ENCODE data around the gene NME4. TPM values are rescaled to one million over a fixed set of nuclear protein-coding genes. Genes with fewer than 3 reads are reported as not detected.

Gene NME4
- total RNA-seq, 2 experiments from 2014 or later = 25.0 TPM

- TF ChIP-seq CTCF (conservative IDR thresholded peaks at IDR 0.05; ENCODE audit: low read length) = no peak
- no peak for TF ChIP-seq EZH2phosphoT487 (IDR thresholded peaks at IDR 0.05; ENCODE audit: borderline replicate concordance, low read depth, low read length)
- CTCF ChIA-PET (ENCODE audit: unreplicated experiment) = no interaction called here
- intact Hi-C loops (cut with micrococcal nuclease; ENCODE audit: unreplicated experiment) = no loop called here
- Histone ChIP-seq H2AFZ (ENCODE audit: low read length) (no peak overlapping the region), H3K9me3 (ENCODE audit: low read length) (peaks cover 5% of the 10 kb centered on the region), H3K36me3 (ENCODE audit: insufficient read depth, low read length) (peaks cover 5% of the 10 kb centered on the region; the same call in 1 of the 2 replicates), H3K4me2 (ENCODE audit: low read length) (peak overlapping the region; percentile 45), H3K79me2 (ENCODE audit: insufficient read depth, low read depth, low read length) (no peaks in the 10 kb centered on the region; the same call in 1 of the 2 replicates), H3K4me3 (ENCODE audit: low read depth, low read length, poor library complexity, severe bottlenecking) (peak overlapping the region; percentile 15), H3K4me1 (ENCODE audit: insufficient read depth, low read length, poor library complexity, severe bottlenecking) (peaks cover 23% of the 10 kb centered on the region), H3K27ac (ENCODE audit: low read depth, low read length, poor library complexity, severe bottlenecking) (no peak overlapping the region), H3K9me2 (ENCODE audit: insufficient read depth, low read length) (no peaks in the 10 kb centered on the region), H4K20me1 (ENCODE audit: insufficient read depth, low read length) (no peaks in the 10 kb centered on the region)
- no TSS peak for BruUV-seq (replicated peaks)
- DNase-seq (ENCODE audit: low spot score) = no peak
- POLR2A ChIA-PET = no interaction called here
These were observed 394 bp upstream of the NME4 start for GRCh38 chr16:396605-397004.

- intact Hi-C loops (cut with micrococcal nuclease; ENCODE audit: unreplicated experiment) = no loop called here
- no peaks in the 10 kb centered on the region; the same call in 1 of the 2 replicates for H3K79me2 ChIP-seq (ENCODE audit: insufficient read depth, low read depth, low read length)
- H3K27ac ChIP-seq (ENCODE audit: low read depth, low read length, poor library complexity, severe bottlenecking) = no peak overlapping the region
- H3K4me3 ChIP-seq (ENCODE audit: low read depth, low read length, poor library complexity, severe bottlenecking) = no peak overlapping the region
- H3K9me2 ChIP-seq (ENCODE audit: insufficient read depth, low read length) = no peaks in the 10 kb centered on the region
- 0 out of 2 replicates have a peak, but pooled peaks have one; percentile 29 for TF ChIP-seq CTCF (conservative IDR thresholded peaks at IDR 0.05; ENCODE audit: low read length)
- no peak for TF ChIP-seq EZH2phosphoT487 (IDR thresholded peaks at IDR 0.05; ENCODE audit: borderline replicate concordance, low read depth, low read length)
- H4K20me1 ChIP-seq (ENCODE audit: insufficient read depth, low read length) = no peaks in the 10 kb centered on the region
- H3K4me2 ChIP-seq (ENCODE audit: low read length) = 0 out of 2 replicates have a peak overlapping the region, but pooled peaks have one; percentile 14
- POLR2A ChIA-PET = interaction anchor here (0.6 kb wide), 1 partner anchor 12 kb away, joined by 5 read pairs; no protein-coding TSS in a partner anchor
- DNase-seq (ENCODE audit: low spot score) = peak; percentile 59
- CTCF ChIA-PET (ENCODE audit: unreplicated experiment) = no interaction called here
- no peak overlapping the region for H2AFZ ChIP-seq (ENCODE audit: low read length)
- no peaks in the 10 kb centered on the region for H3K36me3 ChIP-seq (ENCODE audit: insufficient read depth, low read length)
- H3K9me3 ChIP-seq (ENCODE audit: low read length) = no peaks in the 10 kb centered on the region
- BruUV-seq (replicated peaks) = no TSS peak
- H3K4me1 ChIP-seq (ENCODE audit: insufficient read depth, low read length, poor library complexity, severe bottlenecking) = peaks cover 28% of the 10 kb centered on the region
These were observed 835 bp downstream of the NME4 start for GRCh38 chr16:397736-398332.

Data from OCI-LY7 (cell line).